Measurements from ENCODE around the gene ATG7.
"Not testable (repeated sequence)": the region's sequence is repeated elsewhere in the genome, so short reads cannot be mapped to it uniquely, and the experiment has no call there.

Gene ATG7

GRCh38 chr3:11400213-11400612, 128.0 kb downstream of the ATG7 start:
- H3K4me3 ChIP-seq (ENCODE audit: low read length), result no peak overlapping the region
- no peak for DNase-seq (ENCODE audit: low read depth)
- no peak for TF ChIP-seq CTCF (conservative IDR thresholded peaks at IDR 0.05; ENCODE audit: low read depth, low read length)

DNA sequence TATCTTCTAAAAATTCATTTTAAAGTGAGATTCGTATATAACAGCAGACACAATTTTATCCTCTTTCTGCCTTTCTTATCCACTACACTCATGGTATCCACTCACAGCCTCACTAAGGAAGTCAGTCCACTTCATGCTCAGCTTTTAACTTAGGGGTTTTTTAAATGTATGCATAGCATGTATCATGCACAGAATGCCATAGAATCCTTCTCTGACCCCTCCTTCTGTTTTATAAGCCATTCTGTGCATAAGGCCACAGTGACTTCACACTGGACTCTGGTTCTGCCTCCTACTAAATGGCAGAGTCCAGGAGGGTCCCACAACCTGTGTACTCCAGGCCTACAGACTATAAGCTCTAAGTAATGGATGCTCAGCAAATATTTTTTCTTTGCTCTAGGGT, 129.2 kb downstream of the ATG7 start:
- no peak for DNase-seq (ENCODE audit: low read depth)
- no peak overlapping the region for H3K4me3 ChIP-seq (ENCODE audit: low read length)
- TF ChIP-seq CTCF (conservative IDR thresholded peaks at IDR 0.05; ENCODE audit: low read depth, low read length), result no peak

- no peak for TF ChIP-seq CTCF (conservative IDR thresholded peaks at IDR 0.05; ENCODE audit: low read depth, low read length)
- DNase-seq (ENCODE audit: low read depth), result no peak
- H3K4me3 ChIP-seq (ENCODE audit: low read length), result no peak overlapping the region
Measured at GRCh38 chr3:11405323-11405722, 133.1 kb downstream of the ATG7 start.

- TF ChIP-seq CTCF (conservative IDR thresholded peaks at IDR 0.05; ENCODE audit: low read depth, low read length), result no peak
- no peak for DNase-seq (ENCODE audit: low read depth)
- no peak overlapping the region for H3K4me3 ChIP-seq (ENCODE audit: low read length)
Measured at GRCh38 chr3:11407644-11408043, 135.4 kb downstream of the ATG7 start.

GRCh38 chr3:11408324-11408859, 136.2 kb downstream of the ATG7 start:
- not testable (repeated sequence) for DNase-seq (ENCODE audit: low read depth); H3K4me3 ChIP-seq (ENCODE audit: low read length)

DNA sequence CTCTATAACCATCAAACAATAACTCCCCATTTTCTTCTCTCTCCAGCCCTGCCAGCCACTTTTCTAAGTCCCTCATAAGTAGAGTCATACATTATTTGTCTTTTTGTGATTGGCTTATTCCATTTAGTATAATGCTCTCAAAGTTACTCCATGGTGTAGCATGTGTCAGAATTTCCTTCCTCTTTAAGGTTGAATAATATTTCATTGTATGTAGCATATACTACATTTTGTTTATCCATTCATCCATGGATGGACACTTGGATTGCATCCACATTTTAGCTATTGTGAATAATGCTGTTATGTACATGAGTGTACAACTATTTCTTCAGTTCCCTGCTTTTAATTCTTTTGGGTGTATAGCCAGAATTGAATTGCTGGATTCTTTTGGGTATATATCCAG, 138.4 kb downstream of the ATG7 start:
- no peak overlapping the region for H3K4me3 ChIP-seq (ENCODE audit: low read length)
- no peak for DNase-seq (ENCODE audit: low read depth)
- no peak for TF ChIP-seq CTCF (conservative IDR thresholded peaks at IDR 0.05; ENCODE audit: low read depth, low read length)

- TF ChIP-seq CTCF (conservative IDR thresholded peaks at IDR 0.05; ENCODE audit: low read depth, low read length), result no peak
- no peak for DNase-seq (ENCODE audit: low read depth)
- H3K4me3 ChIP-seq (ENCODE audit: low read length), result no peak overlapping the region
Measured at GRCh38 chr3:11411956-11412355, 139.8 kb downstream of the ATG7 start.

DNA sequence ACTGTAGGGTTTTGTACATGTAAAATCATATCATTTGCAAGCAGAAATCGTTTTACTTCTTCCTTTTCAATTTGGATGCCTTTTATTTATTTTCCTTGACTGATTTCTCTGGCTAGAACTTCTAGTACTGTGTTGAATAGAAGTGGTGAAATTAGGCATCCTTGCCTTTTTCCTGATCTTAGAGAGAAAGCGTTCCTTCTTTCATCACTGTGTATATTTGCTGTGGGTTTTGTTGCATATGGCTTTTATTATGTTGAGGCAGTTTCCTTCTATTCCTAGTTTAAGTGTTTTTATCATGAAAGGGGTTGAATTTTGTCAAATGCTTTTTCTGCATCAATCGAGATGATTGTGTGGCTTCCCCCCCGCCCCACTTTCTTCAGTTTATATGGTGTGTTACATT, 140.9 kb downstream of the ATG7 start:
- TF ChIP-seq CTCF (conservative IDR thresholded peaks at IDR 0.05; ENCODE audit: low read depth, low read length), result no peak

More for the DNA sequence above, 140.9 kb downstream of the ATG7 start:
- no peak overlapping the region for H3K4me3 ChIP-seq (ENCODE audit: low read length)
- DNase-seq (ENCODE audit: low read depth), result no peak
